ENCODE data around the gene PBXIP1.

DNA sequence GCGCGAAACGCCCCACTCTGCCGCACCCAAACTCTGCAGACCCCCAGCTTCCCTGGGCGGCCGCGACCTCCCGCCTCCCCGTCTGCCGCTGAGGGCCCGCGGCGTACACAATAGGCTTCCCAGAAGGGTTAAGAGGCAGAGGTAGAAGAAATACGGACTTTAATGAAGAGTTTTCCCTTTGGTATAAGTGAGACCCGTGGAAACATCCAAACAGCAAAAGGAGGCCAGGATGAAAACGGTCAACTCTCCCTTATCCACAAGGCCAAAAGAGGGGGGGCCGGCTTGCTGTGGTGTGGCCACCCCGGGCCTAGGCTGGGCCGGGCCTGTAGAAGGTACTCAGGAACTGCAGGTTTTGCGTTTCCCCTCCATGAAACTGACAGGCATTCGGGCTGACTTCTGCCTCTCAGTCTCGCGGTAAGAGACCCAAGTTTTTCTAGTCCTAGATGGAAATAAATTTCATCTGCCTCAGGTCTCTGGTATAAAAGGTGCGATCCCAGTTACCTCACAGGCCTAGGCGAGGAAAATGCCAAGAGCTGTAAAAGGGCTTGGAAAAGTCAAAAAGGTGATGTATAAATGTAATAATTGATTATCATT is 6.4 kb upstream of the PBXIP1 start:
- TF ChIP-seq, protein P1, sequence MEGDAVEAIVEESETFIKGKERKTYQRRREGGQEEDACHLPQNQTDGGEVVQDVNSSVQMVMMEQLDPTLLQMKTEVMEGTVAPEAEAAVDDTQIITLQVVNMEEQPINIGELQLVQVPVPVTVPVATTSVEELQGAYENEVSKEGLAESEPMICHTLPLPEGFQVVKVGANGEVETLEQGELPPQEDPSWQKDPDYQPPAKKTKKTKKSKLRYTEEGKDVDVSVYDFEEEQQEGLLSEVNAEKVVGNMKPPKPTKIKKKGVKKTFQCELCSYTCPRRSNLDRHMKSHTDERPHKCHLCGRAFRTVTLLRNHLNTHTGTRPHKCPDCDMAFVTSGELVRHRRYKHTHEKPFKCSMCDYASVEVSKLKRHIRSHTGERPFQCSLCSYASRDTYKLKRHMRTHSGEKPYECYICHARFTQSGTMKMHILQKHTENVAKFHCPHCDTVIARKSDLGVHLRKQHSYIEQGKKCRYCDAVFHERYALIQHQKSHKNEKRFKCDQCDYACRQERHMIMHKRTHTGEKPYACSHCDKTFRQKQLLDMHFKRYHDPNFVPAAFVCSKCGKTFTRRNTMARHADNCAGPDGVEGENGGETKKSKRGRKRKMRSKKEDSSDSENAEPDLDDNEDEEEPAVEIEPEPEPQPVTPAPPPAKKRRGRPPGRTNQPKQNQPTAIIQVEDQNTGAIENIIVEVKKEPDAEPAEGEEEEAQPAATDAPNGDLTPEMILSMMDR (IDR thresholded peaks at IDR 0.05): peak; percentile 64
- no peak for TF ChIP-seq ZFX (IDR thresholded peaks at IDR 0.05; ENCODE audit: borderline replicate concordance)

All from 22Rv1 (cell line).